ENCODE data around the gene ANKRD33.

The ANKRD33 gene

DNA sequence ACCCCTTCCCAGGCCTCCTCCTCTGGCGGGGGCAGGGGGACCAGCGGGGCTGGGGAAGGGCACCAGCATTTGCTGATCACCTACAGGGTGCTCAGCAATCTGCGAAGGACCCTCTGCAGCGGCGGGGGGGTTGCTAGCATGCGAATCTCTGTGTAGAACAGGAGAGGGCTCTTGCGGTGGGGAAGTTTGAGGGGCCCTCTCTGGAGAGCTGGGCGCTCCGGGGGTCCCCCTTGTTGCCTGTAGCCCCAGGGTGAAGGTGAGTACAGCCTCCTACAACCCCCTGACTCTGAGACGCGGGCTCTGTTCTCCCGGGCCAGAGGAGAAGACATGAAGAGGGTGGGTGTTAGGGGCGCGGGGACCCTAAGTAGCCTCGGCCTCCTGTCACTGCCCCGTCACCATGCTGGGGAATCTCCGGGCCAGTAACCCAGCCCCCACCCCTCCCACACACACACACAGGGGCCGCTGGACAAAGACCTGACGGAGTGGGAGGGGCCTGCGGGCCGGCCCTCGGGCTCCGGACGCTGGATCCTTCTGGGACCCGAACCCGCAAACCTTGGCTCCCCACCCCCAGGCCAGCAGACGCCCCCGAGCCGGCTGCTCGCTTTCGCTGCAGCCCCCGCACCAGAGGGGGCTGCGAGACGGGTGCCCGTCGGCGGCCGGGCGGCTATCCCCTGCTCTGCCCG, 40.1 kb upstream of the ANKRD33 start:
- H3K36me3 ChIP-seq (ENCODE audit: control insufficient read depth, insufficient read depth, low read length), result no peaks in the 10 kb centered on the region
- H3K4me3 ChIP-seq (ENCODE audit: insufficient read depth, low read depth, low read length), result peak overlapping the region; percentile 92
- peak overlapping the region; percentile 91 for H3K27ac ChIP-seq (ENCODE audit: insufficient read depth, low read depth, low read length, poor library complexity, severe bottlenecking)
- no peaks in the 10 kb centered on the region for H3K27me3 ChIP-seq (ENCODE audit: control insufficient read depth, insufficient read depth, low read length, poor library complexity, severe bottlenecking)
- 0% methylated on average over 40 of the region's 40 CpGs for WGBS, 2 experiments
- H3K4me1 ChIP-seq (ENCODE audit: control insufficient read depth, insufficient read depth, low read length), result peaks cover 52% of the 10 kb centered on the region
- H3K9me3 ChIP-seq (ENCODE audit: control insufficient read depth, low read length), result no peaks in the 10 kb centered on the region

DNA sequence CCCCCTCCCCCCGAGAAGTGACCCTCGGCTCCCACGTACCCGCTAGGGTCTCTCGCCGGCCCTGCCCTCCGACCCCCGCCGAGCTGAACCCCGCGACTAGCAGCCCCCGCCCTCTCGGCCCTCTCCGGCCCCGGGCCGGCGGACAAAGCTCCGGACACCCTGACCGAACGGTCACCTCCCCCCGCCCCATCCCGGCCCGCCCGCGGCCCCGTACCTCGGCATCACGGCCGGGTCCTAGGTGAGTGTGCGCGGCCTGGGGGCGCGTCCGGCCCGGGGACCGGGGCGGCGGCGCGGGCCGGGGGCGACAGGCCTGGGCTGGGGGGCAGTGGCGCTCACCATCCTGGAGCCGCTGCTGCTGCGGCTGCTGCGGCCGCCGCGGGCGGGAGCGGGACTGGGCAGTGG, 39.6 kb upstream of the ANKRD33 start, which contains the start of gene FIGNL2:
Gene FIGNL2 (minus strand): TSS at position 393 of the 402 bp plus-strand sequence. CDS start 26,305 bp downstream, outside the sequence.
- 0% methylated on average over 51 of the region's 51 CpGs for WGBS, 2 experiments
- no peaks in the 10 kb centered on the region for H3K36me3 ChIP-seq (ENCODE audit: control insufficient read depth, insufficient read depth, low read length)
- H3K4me3 ChIP-seq (ENCODE audit: insufficient read depth, low read depth, low read length), result peak within 1 kb of the TSS; percentile 92
- H3K4me1 ChIP-seq (ENCODE audit: control insufficient read depth, insufficient read depth, low read length), result peaks cover 48% of the 10 kb centered on the region
- H3K27ac ChIP-seq (ENCODE audit: insufficient read depth, low read depth, low read length, poor library complexity, severe bottlenecking), result peak within 1 kb of the TSS; percentile 91
- H3K9me3 ChIP-seq (ENCODE audit: control insufficient read depth, low read length), result no peaks in the 10 kb centered on the region
- no peaks in the 10 kb centered on the region for H3K27me3 ChIP-seq (ENCODE audit: control insufficient read depth, insufficient read depth, low read length, poor library complexity, severe bottlenecking)

DNA sequence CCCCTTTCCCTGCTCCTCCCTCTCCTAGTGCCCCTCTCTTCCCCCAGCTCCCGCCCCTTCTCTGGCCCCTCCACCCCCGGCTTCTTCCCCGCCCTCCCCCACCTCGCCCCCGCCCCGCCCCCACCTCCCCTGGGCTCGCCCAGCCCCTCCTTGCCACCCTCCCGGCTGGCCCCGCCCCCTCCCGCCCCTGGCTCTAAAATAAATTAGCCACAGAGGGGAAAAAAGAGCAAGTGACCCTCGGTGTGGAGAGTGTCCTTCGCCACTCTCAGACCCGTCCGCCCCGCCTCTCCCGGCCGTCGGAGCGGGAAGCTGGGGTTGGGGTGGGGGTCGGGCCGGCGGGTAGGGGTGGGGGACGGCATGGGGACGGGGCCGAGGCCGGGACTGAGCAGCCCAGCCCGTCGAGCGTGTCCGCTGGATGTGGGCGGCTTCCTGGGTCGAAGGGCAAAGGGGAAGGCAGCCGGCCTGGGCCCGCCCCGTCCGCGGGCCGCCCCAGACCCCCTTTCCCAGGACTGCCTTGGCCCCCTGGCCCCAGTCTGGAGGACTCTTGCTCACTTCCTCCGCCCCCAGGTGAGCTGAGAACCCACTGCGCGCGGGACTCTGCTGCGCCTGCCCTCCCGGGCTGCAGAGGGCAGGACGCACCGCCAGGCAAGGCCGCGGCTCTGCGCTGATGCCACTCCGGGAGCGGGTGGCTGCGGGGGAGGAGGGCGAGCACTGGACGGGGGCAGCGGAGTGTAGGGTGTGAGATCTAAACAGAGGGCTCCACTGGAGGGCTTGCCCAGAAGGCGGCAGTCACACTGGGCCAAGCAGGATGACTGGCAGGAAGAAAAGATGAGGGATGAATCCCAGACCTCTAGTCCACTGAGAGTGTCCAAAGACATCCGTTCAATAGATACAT, 38.8 kb upstream of the ANKRD33 start:
- H3K4me3 ChIP-seq (ENCODE audit: insufficient read depth, low read depth, low read length), result peak overlapping the region; percentile 56
- no peaks in the 10 kb centered on the region for H3K36me3 ChIP-seq (ENCODE audit: control insufficient read depth, insufficient read depth, low read length)
- 3% methylated on average over 47 to 50 of the region's 57 CpGs for WGBS, 2 experiments
- no peaks in the 10 kb centered on the region for H3K27me3 ChIP-seq (ENCODE audit: control insufficient read depth, insufficient read depth, low read length, poor library complexity, severe bottlenecking)
- no peak overlapping the region for H3K27ac ChIP-seq (ENCODE audit: insufficient read depth, low read depth, low read length, poor library complexity, severe bottlenecking)
- H3K9me3 ChIP-seq (ENCODE audit: control insufficient read depth, low read length), result no peaks in the 10 kb centered on the region
- peaks cover 41% of the 10 kb centered on the region for H3K4me1 ChIP-seq (ENCODE audit: control insufficient read depth, insufficient read depth, low read length)

DNA sequence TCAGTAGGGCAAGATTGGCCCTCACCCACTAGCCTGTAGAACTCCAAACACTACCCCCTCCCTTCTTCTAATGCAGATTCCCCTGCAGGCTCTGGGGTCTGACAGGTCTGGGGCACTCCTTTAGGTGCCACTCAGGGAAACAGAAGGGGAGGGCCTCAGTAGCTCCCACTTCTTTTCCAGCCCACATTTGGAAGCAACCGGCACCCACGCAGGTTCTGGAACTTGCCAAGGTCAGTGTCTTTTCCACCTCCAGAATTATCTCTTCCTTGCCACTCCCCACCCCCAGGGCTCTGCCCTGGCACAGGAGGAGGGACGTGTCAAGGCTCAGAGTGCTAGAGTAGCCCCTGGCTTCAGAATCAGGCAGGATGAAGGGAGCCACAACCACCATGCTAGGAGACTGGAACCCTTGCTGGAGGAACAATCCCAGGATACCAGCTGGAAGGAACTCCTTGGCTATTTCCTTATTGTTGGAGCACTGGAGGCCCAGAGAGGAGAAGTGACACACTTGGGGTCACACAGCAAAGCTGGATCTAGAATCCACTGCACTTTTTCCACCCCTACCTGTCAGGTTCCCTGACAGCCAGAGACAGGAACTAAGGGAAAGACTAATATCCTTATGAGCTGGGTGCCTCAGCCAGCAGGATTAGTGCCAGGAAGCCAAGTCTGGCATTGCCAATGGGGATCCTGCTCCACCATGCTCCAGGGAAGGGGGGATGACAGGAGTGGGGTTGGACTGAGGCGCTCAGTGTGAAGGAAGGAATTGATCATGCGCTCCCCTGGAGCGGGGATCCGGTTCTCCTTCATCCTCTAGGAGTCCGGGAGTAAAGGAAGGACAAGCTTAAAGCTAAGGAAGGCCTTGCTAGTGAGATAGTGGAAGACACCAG, 37.6 kb upstream of the ANKRD33 start:
- Histone ChIP-seq H3K27me3 (ENCODE audit: control insufficient read depth, insufficient read depth, low read length, poor library complexity, severe bottlenecking) (no peaks in the 10 kb centered on the region), H3K9me3 (ENCODE audit: control insufficient read depth, low read length) (no peaks in the 10 kb centered on the region), H3K36me3 (ENCODE audit: control insufficient read depth, insufficient read depth, low read length) (no peaks in the 10 kb centered on the region), H3K4me3 (ENCODE audit: insufficient read depth, low read depth, low read length) (no peak overlapping the region), H3K27ac (ENCODE audit: insufficient read depth, low read depth, low read length, poor library complexity, severe bottlenecking) (no peak overlapping the region), H3K4me1 (ENCODE audit: control insufficient read depth, insufficient read depth, low read length) (peaks cover 28% of the 10 kb centered on the region)
- whole genome bisulfite sequencing, 2 experiments, result 87 to 89% methylated on average over 8 of the region's 8 CpGs

DNA sequence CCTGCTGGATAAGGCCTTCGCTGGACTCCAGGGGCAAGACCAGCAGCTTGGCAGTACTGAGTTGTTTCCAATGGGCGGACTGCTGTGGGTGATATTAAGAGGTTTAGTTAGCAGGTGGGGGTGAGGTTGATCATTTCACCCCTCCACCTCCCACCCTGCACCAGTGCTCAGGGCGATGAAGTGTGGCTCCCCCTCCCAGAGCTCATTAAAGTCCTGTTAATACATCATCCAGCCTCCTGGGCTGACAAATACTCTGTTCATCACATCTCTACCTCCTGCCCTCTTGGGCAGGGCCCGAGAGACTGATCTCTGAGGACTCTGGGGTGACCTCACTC, 37.0 kb upstream of the ANKRD33 start:
- Histone ChIP-seq H3K4me1 (ENCODE audit: control insufficient read depth, insufficient read depth, low read length) (peaks cover 23% of the 10 kb centered on the region), H3K27ac (ENCODE audit: insufficient read depth, low read depth, low read length, poor library complexity, severe bottlenecking) (no peak overlapping the region), H3K9me3 (ENCODE audit: control insufficient read depth, low read length) (no peaks in the 10 kb centered on the region), H3K36me3 (ENCODE audit: control insufficient read depth, insufficient read depth, low read length) (no peaks in the 10 kb centered on the region), H3K27me3 (ENCODE audit: control insufficient read depth, insufficient read depth, low read length, poor library complexity, severe bottlenecking) (no peaks in the 10 kb centered on the region), H3K4me3 (ENCODE audit: insufficient read depth, low read depth, low read length) (no peak overlapping the region)
- WGBS, 2 experiments, result 90 to 94% methylated on average over 4 of the region's 4 CpGs

DNA sequence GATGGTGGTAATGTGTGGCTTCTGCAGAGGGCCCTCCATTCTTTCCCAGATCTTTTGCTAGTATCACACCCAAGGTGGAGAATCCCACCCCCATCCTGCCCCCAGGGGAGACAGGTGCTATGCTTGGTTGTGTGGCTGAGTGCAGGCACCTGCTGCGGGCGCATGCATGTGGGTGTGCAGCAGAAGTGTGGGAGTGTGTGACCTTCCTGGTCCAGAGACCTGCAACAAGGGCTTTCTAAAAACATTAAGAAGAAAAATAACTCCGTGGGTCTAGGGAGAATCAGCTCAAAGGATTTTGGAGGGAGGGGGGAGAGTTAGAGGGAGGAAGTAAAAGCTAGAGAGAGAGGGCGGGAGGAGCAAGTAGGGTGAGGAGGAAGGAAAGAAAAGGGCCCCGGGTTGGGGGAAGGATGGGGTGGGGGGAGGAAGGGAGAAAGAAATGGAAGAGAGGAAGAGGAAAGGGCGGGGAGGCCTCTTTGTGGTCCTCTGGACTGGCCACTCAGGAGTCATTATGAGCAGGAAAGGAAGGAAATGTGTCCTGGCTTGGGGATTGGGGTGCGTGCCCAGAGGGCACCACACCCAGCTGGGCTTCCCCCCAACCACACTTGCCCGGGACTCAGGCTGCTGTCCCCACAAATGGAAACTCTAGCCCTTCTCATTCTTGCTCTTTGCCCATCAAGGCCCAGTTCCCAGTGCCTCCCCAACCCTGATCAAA, 36.3 kb upstream of the ANKRD33 start:
- Histone ChIP-seq H3K9me3 (ENCODE audit: control insufficient read depth, low read length) (no peaks in the 10 kb centered on the region), H3K27ac (ENCODE audit: insufficient read depth, low read depth, low read length, poor library complexity, severe bottlenecking) (no peak overlapping the region), H3K4me1 (ENCODE audit: control insufficient read depth, insufficient read depth, low read length) (peaks cover 23% of the 10 kb centered on the region), H3K36me3 (ENCODE audit: control insufficient read depth, insufficient read depth, low read length) (no peaks in the 10 kb centered on the region), H3K4me3 (ENCODE audit: insufficient read depth, low read depth, low read length) (no peak overlapping the region), H3K27me3 (ENCODE audit: control insufficient read depth, insufficient read depth, low read length, poor library complexity, severe bottlenecking) (no peaks in the 10 kb centered on the region)
- 79 to 83% methylated on average over 8 of the region's 8 CpGs for WGBS, 2 experiments

DNA sequence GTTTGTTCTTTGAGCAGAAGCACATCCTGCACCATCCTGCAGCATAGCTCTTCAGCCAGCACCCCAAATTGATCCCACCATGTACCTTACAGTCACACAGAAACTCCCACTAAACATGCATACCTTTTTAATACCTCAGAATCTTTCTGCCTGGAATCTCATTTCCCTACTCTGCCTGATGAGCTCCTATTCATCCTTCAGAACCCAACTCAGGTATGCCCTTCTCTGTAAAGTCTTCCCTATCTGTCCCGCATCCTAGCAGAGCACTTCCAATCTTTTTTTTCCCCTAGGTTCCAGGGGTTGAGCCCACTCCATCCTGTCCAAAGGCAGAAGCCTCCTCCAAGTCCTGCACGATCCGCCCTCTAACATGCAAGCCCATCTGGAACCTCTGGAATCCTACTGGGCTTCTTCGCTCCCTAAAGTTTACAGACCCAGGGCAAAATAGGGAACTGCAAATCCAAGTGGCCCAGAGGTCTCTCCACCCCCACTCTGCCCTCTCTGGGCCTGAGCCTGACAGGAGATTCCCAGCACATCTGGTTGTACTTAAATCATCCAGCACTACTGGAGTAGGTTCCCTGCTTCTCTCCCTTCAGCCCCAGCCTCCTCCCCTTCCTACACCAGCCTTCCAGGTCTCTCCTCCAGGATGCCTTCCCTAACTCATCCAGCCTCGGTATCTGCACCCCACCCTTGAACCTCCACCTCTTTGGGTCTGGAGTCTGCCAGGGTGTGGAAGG, 35.3 kb upstream of the ANKRD33 start:
- Histone ChIP-seq H3K27me3 (ENCODE audit: control insufficient read depth, insufficient read depth, low read length, poor library complexity, severe bottlenecking) (no peaks in the 10 kb centered on the region), H3K36me3 (ENCODE audit: control insufficient read depth, insufficient read depth, low read length) (no peaks in the 10 kb centered on the region), H3K27ac (ENCODE audit: insufficient read depth, low read depth, low read length, poor library complexity, severe bottlenecking) (no peak overlapping the region), H3K4me3 (ENCODE audit: insufficient read depth, low read depth, low read length) (no peak overlapping the region), H3K4me1 (ENCODE audit: control insufficient read depth, insufficient read depth, low read length) (peaks cover 24% of the 10 kb centered on the region), H3K9me3 (ENCODE audit: control insufficient read depth, low read length) (no peaks in the 10 kb centered on the region)
- 78 to 80% methylated on average over 5 of the region's 5 CpGs for whole genome bisulfite sequencing, 2 experiments

DNA sequence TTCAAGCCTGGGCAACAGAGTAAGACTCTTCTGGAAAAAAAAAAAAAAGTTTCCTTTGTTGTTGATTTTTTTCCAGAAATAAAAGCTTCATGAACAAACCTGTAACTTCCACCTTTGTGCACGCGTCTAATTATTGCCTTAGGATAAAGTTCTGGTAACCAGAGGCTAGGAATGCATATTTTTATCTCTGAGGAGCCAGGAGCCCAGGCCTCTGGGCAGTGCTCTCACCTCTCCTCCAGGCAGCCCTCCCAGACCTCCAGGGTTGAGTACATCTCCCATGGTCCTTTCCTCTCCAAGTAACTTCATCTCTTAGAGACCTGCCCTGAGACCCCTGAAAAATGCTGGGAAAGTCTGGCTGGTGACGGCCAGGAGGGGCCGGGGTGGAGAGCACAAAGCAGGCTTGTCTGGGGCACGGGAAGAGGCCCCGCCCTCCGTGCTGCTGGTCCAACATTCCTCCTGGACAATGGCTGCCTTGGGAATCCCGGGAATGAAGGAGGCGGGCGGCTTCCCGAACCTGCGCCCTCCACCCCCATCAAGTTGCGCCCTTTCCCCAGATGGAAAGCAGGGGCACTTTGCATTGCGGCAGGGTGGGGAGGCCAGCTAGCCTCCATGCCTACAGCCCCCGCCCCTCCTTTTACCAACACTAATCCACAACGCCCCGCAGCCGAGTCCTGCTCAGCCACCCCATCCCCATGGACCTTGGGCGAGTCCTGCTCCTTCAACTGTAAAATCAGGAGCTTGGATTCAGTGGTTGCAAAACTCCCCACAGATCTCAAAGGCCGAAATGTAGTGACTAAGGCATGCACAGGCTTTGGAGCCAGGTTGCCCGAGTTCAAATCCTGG, 32.1 kb upstream of the ANKRD33 start:
- WGBS, 2 experiments, result 10% methylated on average over 21 of the region's 21 CpGs
- Histone ChIP-seq H3K36me3 (ENCODE audit: control insufficient read depth, insufficient read depth, low read length) (no peaks in the 10 kb centered on the region), H3K27me3 (ENCODE audit: control insufficient read depth, insufficient read depth, low read length, poor library complexity, severe bottlenecking) (no peaks in the 10 kb centered on the region), H3K4me3 (ENCODE audit: insufficient read depth, low read depth, low read length) (peak overlapping the region; percentile 18), H3K9me3 (ENCODE audit: control insufficient read depth, low read length) (no peaks in the 10 kb centered on the region), H3K4me1 (ENCODE audit: control insufficient read depth, insufficient read depth, low read length) (peaks cover 19% of the 10 kb centered on the region), H3K27ac (ENCODE audit: insufficient read depth, low read depth, low read length, poor library complexity, severe bottlenecking) (peak overlapping the region; percentile 93)

Measured in ectodermal cell (in vitro differentiated cells).